HG02973 (cell line): ENCODE results near the gene IP6K2.

Source experiments
- ATAC-seq: cut with Tn5 transposase; IDR thresholded peaks from one replicate; pipeline ENCODE4 v1.9.1; 2021; ENCODE audit warnings: moderate library complexity; ENCODE audit not compliant: unreplicated experiment

The IP6K2 gene

DNA sequence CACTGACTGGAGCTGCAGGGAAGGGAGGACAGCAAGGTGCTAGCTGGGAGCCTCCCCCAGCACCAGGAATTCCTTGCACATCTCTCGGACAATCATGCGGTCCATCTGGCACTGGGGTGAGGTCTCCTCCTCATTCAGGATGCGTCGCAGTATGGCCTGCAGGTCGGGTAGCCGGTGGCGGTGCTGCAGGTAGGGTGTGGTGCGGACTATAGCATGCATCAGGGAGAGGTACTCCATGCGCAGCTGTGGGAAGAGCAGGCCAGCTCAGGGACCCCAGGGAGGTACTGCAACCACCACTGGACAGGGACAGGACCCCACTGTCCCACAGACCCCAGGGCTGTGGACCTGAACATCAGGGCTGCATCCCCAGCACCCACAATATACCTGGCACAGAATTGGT, 42.5 kb downstream of the IP6K2 start:
- ATAC-seq = no peak

- ATAC-seq = no peak
These were observed 44.5 kb downstream of the IP6K2 start for GRCh38 chr3:48672522-48672921.

DNA sequence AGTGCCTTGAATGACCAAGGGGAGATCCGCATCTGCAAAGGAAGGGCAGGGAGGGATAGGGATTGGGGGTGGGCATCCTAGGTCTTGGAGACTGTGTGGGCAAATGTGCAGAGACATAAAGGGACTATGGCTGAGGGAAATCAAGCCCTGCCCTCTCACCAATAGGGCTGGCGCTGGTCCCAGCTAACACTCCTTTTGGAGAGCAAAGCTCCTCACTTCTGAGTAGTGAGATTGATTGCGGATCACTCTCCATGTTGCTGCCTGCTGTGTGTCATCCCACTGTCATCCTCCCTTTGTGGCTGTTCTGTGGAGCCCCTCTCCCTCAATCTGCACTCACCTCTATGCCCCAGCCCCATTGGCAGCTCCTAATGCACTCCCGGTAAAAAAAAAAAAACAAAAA, 52.1 kb downstream of the IP6K2 start:
- no peak for ATAC-seq

GRCh38 chr3:48664313-48664644, 52.7 kb downstream of the IP6K2 start:
- no peak for ATAC-seq

- ATAC-seq = peak; percentile 71
These were observed 53.3 kb downstream of the IP6K2 start for GRCh38 chr3:48663489-48664312.

DNA sequence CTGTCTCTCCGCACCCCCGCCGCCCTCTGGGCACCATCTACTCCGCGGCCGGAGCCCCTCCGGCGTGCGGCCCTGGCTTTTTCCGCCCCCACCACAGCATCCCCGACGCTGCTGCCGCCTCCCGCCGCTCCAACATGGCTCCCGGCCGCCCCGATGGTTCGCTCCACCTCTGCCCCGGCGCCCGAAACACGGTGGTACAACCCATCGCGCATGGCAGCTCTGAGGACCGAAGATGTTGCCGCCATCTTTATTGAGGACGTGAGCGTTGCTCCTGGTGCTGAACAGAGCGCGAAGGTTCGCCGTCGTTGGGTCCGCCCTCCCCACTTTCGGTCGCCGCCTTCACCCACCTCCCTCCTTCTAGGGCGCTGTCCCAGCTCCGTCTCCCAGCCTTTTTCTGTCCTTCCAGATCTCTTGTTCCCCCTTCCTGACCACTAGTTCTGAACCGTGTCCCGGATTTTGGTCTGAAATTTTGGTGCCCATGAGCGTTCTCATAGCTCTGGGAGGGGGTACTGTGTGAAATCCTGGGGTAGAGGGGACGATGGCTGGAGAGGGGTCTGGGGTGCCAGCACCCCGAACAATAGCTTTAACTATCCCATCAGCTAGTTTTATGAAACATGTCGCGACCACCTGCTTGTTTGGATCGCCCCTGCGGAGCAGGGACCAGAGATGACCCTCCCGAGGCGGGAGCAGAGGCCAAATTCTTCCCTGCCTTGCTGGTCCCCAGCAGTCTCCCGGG, 54.1 kb downstream of the IP6K2 start, which contains the start of gene CELSR3:
Gene CELSR3, minus strand, starts transcription at position 134 of the 736 bp plus-strand sequence. CDS start 252 bp downstream, outside the sequence.
- ATAC-seq = no peak

DNA sequence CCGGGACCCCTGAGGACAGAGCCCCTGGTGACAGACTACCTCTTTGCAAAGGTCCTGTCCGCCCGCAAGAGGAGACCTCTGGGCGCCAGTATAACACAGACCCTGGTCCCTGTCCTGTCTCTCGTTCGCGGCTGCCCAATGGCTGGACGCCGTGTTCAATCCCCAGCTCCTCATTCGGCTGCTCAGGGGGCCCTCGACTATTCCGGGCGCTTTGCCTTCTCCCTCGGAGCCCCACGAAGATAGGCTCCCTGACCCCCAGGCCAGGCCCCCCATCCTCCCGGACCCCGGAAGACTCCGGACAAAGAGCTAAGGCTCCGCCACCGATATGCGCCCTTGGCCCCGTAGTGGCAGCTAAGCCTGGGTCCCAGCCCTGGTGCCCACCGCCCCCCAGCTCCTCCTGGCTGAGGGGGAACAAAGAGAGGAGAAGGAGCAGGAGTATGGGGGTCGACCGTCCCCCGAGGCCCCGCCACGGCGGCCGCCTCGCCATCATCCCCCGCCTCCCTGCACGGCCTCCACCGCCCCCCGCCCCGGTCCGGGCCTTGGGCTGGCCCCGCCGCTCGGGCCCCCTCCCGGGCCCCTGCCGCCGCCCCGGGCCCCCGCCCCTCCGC, 54.8 kb downstream of the IP6K2 start:
- no peak for ATAC-seq

DNA sequence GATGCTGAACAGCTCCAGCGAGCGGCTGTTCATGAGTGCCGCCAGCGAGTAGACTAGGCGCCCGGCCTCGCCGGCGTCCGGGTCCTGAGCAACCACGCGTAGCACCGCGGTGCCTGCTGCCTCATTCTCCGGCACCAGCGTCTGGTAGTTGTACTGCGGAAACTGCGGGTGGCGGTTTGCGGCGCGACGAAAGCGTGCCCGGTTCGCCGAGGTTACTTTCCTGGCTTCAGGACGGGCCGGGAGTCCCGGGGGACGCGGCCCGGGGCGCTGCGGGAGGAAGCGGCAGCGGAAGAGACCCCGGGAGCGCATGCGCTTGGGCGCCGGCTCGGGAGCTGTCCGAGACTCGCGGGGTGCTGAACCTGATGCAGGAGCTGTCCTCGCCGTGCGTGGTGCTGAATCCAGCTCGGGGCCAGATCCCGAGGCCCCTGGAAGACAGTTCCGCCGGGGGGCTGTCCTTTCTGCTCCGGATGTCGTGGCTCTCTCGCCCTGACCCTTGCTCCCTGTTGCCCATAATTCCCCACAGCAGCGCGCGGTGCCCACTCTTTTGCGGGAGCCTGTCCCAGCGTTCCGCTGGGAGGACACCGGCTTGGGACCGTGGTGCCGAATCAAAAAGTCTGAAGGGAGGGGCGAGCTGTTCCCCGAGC, 55.4 kb downstream of the IP6K2 start:
- no peak for ATAC-seq

GRCh38 chr3:48660800-48661400, 56.1 kb downstream of the IP6K2 start:
- no peak for ATAC-seq

DNA sequence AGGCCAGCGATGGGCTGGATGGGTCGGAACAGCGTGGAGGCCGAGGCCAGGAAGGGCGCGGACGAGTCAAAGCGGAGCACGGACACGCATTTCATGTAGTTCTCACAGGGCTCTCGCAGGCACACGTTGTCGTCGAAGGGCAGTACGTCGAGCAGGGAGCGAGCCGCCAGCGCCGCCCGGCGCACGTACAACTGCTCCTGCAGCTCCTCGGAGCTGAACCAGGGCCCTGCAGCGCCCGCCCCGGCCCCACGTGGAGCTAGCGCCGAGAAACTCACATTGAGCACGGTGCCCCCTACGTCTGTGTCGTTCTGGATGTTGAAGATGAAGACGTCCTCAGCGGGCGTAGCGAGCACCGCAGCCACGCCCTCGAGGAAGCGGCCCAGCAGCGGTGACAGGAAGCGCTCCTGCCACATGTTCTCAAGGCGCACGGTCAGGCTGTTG, 60.2 kb downstream of the IP6K2 start:
- no peak for ATAC-seq

DNA sequence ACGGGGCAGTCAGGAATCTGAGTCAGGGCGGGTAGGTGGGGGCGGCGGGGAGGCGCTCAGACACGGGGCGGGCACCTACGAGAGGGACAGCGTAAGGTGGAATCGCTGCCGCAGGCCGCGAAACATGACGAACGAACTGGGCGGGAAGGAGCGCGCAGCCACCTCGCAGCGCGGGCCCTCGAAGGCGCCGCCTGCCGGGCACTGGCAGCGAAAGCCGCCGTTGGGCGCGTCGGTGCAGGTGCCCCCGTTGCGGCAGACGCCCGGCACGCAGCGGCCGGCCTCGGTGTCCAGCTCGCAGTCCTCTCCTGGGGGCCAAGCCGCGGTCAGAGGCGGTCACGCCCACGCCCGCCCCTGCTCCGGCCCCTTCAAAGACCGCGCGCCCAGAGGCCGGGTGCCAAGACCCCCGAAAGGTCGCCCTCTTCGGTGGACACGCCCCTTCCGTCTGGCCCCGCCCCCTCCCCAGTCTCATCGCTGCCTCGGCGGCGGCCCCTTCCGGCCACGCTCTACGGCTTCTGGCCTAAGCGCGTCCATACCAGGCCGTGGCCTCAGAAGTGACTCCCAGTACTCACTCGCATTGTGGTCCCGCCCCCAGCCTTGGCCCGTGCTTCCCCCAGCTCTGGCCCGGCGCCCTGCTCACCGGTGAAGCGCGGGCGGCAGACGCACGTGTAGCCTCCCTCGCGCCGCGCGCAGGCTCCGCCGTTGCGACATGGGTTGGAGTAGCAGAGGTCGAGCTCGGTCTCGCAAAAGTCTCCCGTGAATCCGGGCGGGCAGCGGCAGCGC, 60.8 kb downstream of the IP6K2 start:
- peak; percentile 39 for ATAC-seq

GRCh38 chr3:48655606-48656005, 61.4 kb downstream of the IP6K2 start:
- no peak for ATAC-seq

DNA sequence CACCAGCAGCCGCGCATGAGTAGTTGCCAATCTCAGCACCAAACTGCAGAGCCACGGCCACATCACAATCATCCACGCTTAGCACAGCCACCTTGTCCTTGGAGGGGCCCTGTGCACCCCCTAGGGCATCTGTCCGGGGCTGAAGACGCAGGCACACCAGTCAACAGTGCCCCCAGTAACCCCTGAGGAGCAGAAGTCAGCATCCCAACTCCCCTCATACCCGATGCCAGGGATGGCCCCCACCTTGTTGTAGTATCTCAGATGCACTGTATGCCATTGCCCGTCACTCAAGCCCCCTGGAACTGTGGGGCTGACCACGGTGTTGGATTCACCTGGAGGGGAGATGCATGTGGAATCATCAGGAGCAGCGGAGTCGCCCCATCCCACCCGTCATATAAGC, 62.0 kb downstream of the IP6K2 start:
- ATAC-seq = no peak

DNA sequence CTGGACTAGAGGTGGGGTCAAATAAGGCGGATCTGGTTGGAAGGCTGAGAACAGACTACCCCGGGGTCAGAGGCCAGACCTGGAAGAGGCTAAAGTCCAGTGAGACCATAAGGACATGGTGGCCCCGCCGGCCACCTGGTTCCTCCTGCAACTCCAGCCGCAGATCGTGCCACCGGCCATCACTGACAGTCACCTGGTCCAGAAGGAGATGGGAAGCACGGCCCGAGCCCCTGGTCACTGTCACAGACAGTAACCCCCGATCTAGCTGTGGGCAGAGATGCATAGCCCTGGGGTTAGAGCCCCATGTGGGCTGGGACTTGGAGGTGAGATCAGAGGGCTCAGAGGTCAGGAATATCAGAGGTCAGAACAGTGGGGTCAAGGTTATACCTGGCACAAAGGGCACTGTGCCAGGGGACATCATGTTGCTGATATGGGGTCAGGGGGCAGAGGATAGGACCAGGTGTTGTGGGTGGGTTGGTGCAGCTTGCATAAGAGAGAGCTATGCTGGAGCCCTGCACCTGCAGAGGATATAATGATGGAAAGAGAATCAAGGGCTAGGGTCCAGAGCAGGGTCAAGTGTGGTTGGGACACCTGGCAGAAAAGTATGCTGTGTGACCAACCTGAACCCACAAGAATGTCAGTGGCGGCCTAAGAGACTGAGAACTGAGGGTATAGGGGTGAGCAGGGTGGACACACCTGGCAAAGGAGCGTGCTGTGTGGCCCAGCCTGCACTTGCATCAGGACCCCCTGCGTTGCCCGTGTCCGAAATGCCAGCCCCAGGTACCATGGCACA, 63.9 kb downstream of the IP6K2 start:
- ATAC-seq = no peak

DNA sequence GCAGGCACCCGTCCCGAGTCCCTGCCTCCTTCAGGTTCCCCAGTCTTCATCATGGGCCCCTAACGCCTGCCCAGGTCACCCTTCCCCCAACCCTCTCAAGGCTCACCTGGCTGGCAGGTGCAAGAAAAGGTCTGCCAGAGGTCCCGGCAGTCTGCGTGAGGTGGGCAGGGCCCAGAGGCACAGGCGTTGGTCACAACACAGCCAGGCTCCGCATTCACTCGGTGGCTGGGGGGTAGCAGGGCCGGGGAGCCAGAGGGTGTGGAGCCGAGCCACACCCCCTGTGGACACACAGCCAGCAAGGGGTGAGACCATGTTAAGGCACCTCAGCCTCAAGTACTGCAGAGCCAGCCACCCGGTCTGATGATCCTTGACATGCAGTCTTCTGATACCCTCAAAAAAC, 65.2 kb downstream of the IP6K2 start:
- ATAC-seq = no peak

- ATAC-seq = no peak
These were observed 66.3 kb downstream of the IP6K2 start for GRCh38 chr3:48650723-48651122.

GRCh38 chr3:48648188-48648850, 68.7 kb downstream of the IP6K2 start:
- ATAC-seq = no peak

GRCh38 chr3:48647714-48648113, 69.3 kb downstream of the IP6K2 start:
- no peak for ATAC-seq
